Measurements from ENCODE around the gene SIL1. TPM values are rescaled to one million over a fixed set of nuclear protein-coding genes. Genes with fewer than 3 reads are reported as not detected.

The SIL1 gene
- polyA plus RNA-seq, 1 donor (not counting 4 experiments of a cell fraction or from before 2014, with no cell fraction given) = 45.4 TPM

- H3K36me3 ChIP-seq (ENCODE audit: control insufficient read depth in 2 of 2, extremely low read depth in 1 of 2, insufficient read depth in 2 of 2, low read length in 2 of 2) = no peaks in the 10 kb centered on the region
- H3K9me3 ChIP-seq (ENCODE audit: control insufficient read depth, low read depth, low read length) = no peaks in the 10 kb centered on the region
- H3K79me2 ChIP-seq (ENCODE audit: control insufficient read depth, insufficient read depth, low read length) = no peaks in the 10 kb centered on the region
- no peaks in the 10 kb centered on the region for H3K9me1 ChIP-seq (ENCODE audit: control insufficient read depth, extremely low read depth, insufficient read depth, low read length)
- H3K4me2 ChIP-seq (ENCODE audit: control insufficient read depth, extremely low read depth, insufficient read depth, low read depth, low read length) = no peak overlapping the region
- H2AFZ ChIP-seq (ENCODE audit: control insufficient read depth, low read length) = no peak overlapping the region
- no peak overlapping the region for H3K9ac ChIP-seq (ENCODE audit: control insufficient read depth, extremely low read depth, insufficient read depth, low read length)
- H4K20me1 ChIP-seq (ENCODE audit: control insufficient read depth, extremely low read depth, insufficient read depth, low read length) = no peaks in the 10 kb centered on the region
- no peak overlapping the region for H3K27ac ChIP-seq (ENCODE audit: control insufficient read depth, insufficient read depth, low read length)
- FAIRE-seq = no peak
- DNase-seq (ENCODE audit: low read depth, low spot score) = no peak
- H3K4me3 ChIP-seq (ENCODE audit: control insufficient read depth in 2 of 3, extremely low read depth in 1 of 3, insufficient read depth in 2 of 3, low read depth in 1 of 3, low read length in 3 of 3) = no peak overlapping the region
- no peaks in the 10 kb centered on the region for H3K27me3 ChIP-seq (ENCODE audit: control insufficient read depth, extremely low read depth, insufficient read depth, low read length)
- dilution Hi-C loops (cut with MboI; ENCODE audit: extremely low pct_ligation_motif_present, low sequenced_read_pairs) = no loop called here
- H3K4me1 ChIP-seq (ENCODE audit: control insufficient read depth, extremely low read depth, insufficient read depth, low read length) = no peaks in the 10 kb centered on the region
- TF ChIP-seq EZH2 (IDR thresholded peaks at IDR 0.05; ENCODE audit: low read length) (no peak), CTCF (optimal IDR thresholded peaks at IDR 0.05 in 1 of 3, IDR thresholded peaks at IDR 0.05 in 1 of 3, conservative IDR thresholded peaks at IDR 0.05 in 1 of 3; ENCODE audit: extremely low read depth in 1 of 3, insufficient read depth in 2 of 3, low read length in 3 of 3) (no peak)
Measured at GRCh38 chr5:139004374-139005307, 193.5 kb downstream of the SIL1 start.

GRCh38 chr5:138999674-139000073 is 198.5 kb downstream of the SIL1 start:
- H3K9me1 ChIP-seq (ENCODE audit: control insufficient read depth, extremely low read depth, insufficient read depth, low read length) = no peaks in the 10 kb centered on the region
- no peaks in the 10 kb centered on the region for H3K27me3 ChIP-seq (ENCODE audit: control insufficient read depth, extremely low read depth, insufficient read depth, low read length)
- no peaks in the 10 kb centered on the region for H4K20me1 ChIP-seq (ENCODE audit: control insufficient read depth, extremely low read depth, insufficient read depth, low read length)
- H3K4me2 ChIP-seq (ENCODE audit: control insufficient read depth, extremely low read depth, insufficient read depth, low read depth, low read length) = no peak overlapping the region
- no peak overlapping the region for H3K9ac ChIP-seq (ENCODE audit: control insufficient read depth, extremely low read depth, insufficient read depth, low read length)
- TF ChIP-seq CTCF (optimal IDR thresholded peaks at IDR 0.05 in 1 of 3, IDR thresholded peaks at IDR 0.05 in 1 of 3, conservative IDR thresholded peaks at IDR 0.05 in 1 of 3; ENCODE audit: extremely low read depth in 1 of 3, insufficient read depth in 2 of 3, low read length in 3 of 3) (no peak), EZH2 (IDR thresholded peaks at IDR 0.05; ENCODE audit: low read length) (no peak)
- no peaks in the 10 kb centered on the region for H3K36me3 ChIP-seq (ENCODE audit: control insufficient read depth in 2 of 2, extremely low read depth in 1 of 2, insufficient read depth in 2 of 2, low read length in 2 of 2)
- no peaks in the 10 kb centered on the region for H3K4me1 ChIP-seq (ENCODE audit: control insufficient read depth, extremely low read depth, insufficient read depth, low read length)
- no peak overlapping the region for H2AFZ ChIP-seq (ENCODE audit: control insufficient read depth, low read length)
- no peak overlapping the region for H3K4me3 ChIP-seq (ENCODE audit: control insufficient read depth in 2 of 3, extremely low read depth in 1 of 3, insufficient read depth in 2 of 3, low read depth in 1 of 3, low read length in 3 of 3)
- H3K79me2 ChIP-seq (ENCODE audit: control insufficient read depth, insufficient read depth, low read length) = no peaks in the 10 kb centered on the region
- H3K9me3 ChIP-seq (ENCODE audit: control insufficient read depth, low read depth, low read length) = no peaks in the 10 kb centered on the region
- dilution Hi-C loops (cut with MboI; ENCODE audit: extremely low pct_ligation_motif_present, low sequenced_read_pairs) = no loop called here
- FAIRE-seq = no peak
- no peak for DNase-seq (ENCODE audit: low read depth, low spot score)
- H3K27ac ChIP-seq (ENCODE audit: control insufficient read depth, insufficient read depth, low read length) = no peak overlapping the region
